ENCODE results near the gene SBF2.

DNA sequence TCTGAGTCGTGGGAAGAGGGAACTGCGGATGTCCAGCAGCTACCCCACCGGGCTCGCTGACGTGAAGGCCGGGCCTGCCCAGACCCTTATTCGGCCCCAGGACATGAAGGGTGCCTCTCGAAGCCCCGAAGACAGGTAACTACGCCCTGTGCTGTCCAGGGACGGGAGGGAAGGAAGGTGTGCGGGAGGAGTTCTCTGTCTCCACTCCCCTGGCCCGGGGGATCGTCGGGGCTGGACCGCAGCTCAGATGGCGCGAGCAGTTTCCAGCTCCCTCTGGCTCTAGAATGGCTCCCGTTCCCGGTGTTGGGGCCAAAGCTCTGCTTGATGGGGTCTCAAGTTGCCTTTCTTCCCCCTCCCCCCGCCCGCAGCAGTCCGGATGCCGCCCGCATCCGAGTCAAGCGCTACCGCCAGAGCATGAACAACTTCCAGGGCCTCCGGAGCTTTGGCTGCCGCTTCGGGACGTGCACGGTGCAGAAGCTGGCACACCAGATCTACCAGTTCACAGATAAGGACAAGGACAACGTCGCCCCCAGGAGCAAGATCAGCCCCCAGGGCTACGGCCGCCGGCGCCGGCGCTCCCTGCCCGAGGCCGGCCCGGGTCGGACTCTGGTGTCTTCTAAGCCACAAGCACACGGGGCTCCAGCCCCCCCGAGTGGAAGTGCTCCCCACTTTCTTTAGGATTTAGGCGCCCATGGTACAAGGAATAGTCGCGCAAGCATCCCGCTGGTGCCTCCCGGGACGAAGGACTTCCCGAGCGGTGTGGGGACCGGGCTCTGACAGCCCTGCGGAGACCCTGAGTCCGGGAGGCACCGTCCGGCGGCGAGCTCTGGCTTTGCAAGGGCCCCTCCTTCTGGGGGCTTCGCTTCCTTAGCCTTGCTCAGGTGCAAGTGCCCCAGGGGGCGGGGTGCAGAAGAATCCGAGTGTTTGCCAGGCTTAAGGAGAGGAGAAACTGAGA is 12.2 kb upstream of the SBF2 start:
- TF ChIP-seq MYC (CRISPR knock-in tag; IDR thresholded peaks at IDR 0.05; ENCODE audit: borderline replicate concordance) (no peak), ZBTB7B (CRISPR knock-in tag; IDR thresholded peaks at IDR 0.05) (no peak), JUNB (CRISPR knock-in tag; IDR thresholded peaks at IDR 0.05; ENCODE audit: borderline replicate concordance) (no peak), HOXA7 (CRISPR knock-in tag; IDR thresholded peaks at IDR 0.05) (no peak), ZZZ3 (CRISPR knock-in tag; IDR thresholded peaks at IDR 0.05; ENCODE audit: borderline replicate concordance) (no peak), ZFP36L2 (CRISPR knock-in tag; IDR thresholded peaks at IDR 0.05) (no peak), SUZ12 (IDR thresholded peaks at IDR 0.05; ENCODE audit: low read depth, low read length) (no peak), IRX3 (CRISPR knock-in tag; IDR thresholded peaks at IDR 0.05; ENCODE audit: borderline replicate concordance, low read depth) (no peak), MYNN (CRISPR knock-in tag; IDR thresholded peaks at IDR 0.05; ENCODE audit: low read depth) (no peak), REL (CRISPR knock-in tag; conservative IDR thresholded peaks at IDR 0.05) (no peak), GABPA (IDR thresholded peaks at IDR 0.05; ENCODE audit: low read depth, low read length) (no peak), GABPA (CRISPR knock-in tag; IDR thresholded peaks at IDR 0.05; ENCODE audit: low read depth) (no peak)
- TF ChIP-seq, protein P1, sequence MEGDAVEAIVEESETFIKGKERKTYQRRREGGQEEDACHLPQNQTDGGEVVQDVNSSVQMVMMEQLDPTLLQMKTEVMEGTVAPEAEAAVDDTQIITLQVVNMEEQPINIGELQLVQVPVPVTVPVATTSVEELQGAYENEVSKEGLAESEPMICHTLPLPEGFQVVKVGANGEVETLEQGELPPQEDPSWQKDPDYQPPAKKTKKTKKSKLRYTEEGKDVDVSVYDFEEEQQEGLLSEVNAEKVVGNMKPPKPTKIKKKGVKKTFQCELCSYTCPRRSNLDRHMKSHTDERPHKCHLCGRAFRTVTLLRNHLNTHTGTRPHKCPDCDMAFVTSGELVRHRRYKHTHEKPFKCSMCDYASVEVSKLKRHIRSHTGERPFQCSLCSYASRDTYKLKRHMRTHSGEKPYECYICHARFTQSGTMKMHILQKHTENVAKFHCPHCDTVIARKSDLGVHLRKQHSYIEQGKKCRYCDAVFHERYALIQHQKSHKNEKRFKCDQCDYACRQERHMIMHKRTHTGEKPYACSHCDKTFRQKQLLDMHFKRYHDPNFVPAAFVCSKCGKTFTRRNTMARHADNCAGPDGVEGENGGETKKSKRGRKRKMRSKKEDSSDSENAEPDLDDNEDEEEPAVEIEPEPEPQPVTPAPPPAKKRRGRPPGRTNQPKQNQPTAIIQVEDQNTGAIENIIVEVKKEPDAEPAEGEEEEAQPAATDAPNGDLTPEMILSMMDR (CRISPR knock-in tag; IDR thresholded peaks at IDR 0.05) = no peak
- TF ChIP-seq, protein P2, sequence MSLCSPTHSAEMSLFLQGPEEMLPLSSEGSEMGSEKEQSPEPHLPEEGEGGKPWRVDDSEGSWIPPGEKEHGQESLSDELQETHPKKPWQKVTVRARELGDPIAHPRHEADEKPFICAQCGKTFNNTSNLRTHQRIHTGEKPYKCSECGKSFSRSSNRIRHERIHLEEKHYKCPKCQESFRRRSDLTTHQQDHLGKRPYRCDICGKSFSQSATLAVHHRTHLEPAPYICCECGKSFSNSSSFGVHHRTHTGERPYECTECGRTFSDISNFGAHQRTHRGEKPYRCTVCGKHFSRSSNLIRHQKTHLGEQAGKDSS (CRISPR knock-in tag; IDR thresholded peaks at IDR 0.05; ENCODE audit: borderline replicate concordance, low read depth) = no peak
- TF ChIP-seq, protein P3, sequence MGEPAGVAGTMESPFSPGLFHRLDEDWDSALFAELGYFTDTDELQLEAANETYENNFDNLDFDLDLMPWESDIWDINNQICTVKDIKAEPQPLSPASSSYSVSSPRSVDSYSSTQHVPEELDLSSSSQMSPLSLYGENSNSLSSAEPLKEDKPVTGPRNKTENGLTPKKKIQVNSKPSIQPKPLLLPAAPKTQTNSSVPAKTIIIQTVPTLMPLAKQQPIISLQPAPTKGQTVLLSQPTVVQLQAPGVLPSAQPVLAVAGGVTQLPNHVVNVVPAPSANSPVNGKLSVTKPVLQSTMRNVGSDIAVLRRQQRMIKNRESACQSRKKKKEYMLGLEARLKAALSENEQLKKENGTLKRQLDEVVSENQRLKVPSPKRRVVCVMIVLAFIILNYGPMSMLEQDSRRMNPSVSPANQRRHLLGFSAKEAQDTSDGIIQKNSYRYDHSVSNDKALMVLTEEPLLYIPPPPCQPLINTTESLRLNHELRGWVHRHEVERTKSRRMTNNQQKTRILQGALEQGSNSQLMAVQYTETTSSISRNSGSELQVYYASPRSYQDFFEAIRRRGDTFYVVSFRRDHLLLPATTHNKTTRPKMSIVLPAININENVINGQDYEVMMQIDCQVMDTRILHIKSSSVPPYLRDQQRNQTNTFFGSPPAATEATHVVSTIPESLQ (CRISPR knock-in tag; conservative IDR thresholded peaks at IDR 0.05) = no peak
